ENCODE data around the gene SLC35B2.

The SLC35B2 gene

DNA sequence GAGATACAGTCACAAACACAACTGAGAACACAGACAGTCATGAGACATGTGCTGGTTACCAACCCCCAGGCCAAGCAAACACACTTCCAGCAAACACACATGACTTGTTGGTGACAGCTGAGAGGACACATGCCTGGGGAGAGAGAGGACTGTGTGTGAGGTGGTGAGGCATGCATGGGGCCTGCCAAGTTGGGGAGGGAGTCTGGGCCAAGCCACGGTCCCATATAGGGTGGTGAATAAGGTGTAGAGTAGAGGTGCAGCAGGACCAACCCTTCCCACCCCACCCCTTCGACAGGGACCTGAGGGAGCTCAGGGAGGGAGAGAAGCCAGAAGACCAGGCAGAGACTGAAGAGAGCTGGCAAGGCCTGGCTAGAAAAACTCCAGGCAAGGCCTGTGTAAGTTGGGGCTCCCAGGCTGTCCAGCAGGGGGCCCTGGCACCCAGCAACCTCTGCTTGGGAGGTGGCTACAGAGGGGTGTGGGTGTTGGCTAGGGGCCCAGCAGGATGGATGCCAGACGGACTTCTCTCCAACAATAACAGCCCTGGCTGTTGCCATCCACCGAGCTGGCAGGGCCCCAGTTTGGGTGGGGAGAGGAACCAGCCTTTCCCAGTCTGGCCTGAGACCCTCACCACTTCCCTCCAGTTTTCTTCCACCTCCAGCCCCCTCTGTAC is 35.9 kb downstream of the SLC35B2 start:
- peak; percentile 45 for DNase-seq (ENCODE audit: low read depth)

DNA sequence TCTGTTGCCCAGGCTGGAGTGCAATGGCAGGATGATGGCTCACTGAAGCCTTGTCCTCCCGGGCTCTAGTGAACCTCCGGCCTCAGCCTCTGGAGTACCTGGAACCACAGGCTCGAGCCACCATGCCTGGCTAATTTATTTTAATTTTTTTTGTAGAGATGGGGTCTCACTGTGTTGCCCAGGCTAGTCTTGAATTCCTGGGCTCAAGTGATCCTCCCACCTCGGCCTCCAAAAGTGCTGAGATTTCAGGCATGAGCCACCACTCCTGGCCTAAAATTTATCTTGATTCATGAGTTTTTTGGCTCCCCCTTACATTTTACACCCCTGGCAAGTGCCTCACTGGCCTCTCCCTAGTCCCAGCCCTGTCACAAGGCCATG is 36.4 kb downstream of the SLC35B2 start:
- DNase-seq (ENCODE audit: low read depth) = no peak

DNA sequence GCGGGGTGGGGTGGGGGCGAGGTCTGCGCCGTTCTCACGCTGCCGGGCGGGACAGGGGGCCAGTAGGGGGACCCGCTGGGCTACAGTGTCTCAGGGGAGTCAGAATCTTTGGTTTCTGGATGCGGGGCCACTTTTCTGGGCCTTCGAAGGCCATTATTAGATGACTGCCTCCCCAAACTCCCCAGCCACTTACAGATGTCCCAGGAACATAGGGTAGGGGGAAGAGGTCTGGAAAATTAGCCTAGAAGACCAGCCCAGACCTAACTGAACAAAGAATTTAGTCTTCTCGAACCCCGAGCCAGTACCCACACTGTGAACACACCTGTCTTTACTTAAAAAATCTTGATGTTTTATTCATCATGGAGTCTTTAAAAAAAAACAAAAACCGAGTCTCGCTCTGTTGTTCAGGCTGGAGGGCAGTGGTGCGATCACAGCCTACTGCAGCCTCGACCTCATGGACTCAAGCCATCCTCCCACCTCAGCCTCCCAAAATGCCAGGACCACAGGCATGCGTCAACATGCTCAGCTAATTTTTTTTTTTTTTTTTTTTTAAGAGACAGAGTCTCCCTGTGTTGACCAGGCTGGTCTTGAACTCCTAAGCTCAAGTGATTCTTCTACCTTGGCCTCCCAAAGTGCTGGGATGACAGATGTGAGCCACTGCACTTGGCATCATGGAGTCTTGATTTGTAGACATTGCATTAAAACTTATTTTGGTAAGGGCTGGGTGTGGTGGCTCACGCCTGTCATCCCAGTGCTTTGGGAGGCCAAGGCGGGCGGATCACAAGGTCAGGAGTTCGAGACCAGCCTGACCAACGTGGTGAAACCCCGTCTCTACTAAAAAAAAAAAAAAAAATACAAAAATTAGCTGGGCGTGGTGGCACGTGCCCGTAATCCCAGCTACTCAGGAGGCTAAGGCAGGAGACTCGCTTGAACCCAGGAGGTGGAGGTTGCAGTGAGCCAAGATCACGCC is 37.2 kb downstream of the SLC35B2 start:
- DNase-seq (ENCODE audit: low read depth) = no peak

DNA sequence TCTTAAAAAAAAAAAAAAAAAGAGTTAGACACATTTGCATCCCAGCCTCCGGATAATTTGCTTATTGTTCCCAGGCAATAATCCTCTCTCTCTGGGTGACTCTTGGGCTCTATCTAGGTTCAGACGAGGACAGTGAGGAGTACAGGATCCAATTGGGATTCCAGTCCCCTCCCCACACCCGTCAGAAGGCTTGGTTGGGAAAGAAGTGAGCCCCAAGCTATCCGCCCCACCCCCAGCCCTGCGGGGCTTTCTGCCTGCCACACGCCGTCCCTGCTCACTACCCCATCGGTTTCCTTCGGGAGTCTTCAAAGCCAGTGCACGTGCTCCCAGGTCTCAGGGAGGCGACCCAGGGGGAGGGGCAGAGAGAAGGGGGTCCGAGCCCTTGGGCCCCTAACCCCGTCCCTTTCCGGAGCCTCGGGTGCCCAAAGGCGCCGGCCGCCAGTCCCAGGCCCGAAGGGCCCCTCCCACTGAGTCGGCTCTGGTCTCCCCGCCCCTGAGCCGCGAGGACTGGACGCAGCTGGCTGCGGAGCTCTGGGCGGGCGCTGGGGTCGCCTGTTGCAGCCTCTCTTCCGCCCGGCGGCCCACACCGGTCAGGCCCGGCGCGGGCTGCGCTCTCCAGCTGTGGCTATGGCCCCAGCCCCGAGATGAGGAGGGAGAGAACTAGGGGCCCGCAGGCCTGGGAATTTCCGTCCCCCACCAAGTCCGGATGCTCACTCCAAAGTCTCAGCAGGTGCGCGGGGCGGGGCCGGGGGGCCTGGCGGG is 38.1 kb downstream of the SLC35B2 start:
- DNase-seq (ENCODE audit: low read depth) = no peak

DNA sequence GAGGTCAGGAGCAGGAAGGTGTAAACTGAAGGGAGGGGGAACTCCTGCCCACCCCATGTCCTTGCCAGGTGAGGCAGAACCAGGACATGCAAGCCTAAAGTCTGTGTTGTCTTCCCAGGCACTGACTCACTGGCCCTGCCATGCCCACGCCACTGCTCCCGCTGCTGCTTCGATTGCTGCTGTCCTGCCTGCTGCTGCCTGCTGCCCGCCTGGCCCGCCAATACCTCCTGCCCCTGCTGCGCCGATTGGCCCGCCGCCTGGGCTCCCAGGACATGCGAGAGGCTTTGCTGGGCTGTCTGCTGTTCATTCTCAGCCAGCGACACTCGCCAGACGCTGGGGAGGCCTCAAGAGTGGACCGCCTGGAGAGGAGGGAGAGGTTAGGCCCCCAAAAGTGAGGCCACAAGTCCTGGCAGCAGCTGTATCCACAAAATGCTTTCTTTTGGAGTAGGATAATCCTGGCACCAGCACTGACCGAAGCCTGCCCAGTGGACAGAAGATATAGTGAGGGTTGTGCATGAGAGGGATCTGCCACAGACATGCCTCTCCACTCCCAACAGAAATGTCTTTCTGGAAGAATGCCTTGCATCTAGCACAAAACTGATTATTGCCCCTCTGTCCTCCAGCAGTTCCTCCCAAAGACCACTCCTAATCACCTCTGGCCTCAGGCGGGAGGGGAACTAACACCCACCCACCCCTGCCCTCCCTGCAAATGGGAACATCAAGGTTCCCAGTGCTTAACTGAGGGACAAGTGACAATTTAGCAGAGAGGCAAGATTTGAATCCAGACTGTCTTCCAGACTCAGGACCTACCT is 39.8 kb downstream of the SLC35B2 start:
- no peak for DNase-seq (ENCODE audit: low read depth)

DNA sequence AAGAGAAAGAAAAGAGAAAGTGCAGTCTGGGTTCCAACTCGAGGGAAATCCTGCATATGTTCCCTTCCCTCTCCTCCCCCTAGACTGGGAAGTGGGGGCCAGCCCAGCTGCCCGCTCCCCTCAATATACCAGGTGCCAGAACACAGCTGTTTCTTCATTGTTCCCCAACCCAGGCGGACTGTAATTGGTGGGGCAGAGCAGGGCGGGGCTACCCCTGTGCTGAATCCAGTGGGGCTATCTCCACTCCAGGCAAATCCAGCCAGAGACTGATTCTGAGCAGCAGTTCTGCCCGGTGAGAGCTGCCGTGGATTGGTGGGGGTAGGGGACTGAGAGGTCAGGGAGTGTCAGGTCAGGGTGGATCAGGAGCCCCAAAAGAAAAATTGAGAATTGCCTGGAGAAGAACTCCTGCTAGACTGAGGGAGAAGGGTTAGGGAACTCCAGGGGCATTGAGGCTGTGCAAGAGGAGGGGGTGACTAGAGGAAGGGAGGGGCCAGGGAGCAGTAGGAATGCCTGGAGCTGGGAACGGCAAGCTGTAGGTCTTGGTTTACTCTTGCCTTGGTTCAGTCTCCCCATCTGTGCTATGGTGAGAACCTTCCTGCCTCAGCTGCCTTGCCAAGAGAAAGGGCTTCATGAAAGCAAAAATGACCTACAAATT is 40.5 kb downstream of the SLC35B2 start, which contains the start of gene MYMX:
MYMX (plus strand) TSS at position 250 of the 655 bp plus-strand sequence. CDS start 546 bp downstream, outside the sequence.
- DNase-seq (ENCODE audit: low read depth) = no peak

DNA sequence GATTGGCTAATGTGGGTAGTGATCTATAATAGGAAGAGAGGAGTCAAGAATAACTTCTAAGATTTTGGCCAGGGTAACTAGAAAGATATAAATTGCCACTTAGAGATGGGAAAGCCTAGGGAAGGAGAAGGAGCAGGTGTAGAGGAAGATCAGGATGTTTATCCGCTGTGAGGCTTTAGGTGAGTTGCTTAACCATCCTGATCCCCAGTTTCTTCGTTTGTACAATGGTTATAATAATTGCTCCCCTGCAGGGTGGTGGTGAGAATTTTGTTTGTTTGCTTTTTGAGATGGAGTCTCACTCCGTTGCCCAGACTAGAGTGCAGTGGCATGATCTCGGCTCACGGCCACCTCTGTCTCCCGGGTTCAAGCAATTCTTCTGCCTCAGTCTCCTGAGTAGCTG is 43.0 kb downstream of the SLC35B2 start:
- no peak for DNase-seq (ENCODE audit: low read depth)

DNA sequence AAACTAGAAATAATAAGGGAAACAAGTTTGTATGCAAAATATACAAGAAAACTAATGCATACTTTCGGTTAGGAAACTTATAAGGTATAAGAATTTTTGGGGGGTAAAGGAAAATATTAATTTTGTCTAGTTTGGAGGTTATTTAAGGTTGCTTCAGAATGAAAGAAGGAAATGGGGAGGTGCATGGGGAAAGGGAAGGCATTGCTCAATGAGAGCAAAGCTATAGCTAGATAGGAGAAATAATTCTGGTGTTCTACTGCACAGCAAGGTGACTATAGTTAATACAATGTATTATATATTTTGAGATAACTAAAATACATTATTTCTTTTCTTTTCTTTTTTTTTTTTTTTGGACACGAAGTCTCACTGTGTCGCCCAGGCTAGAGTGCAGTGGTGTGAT is 46.0 kb downstream of the SLC35B2 start:
- no peak for DNase-seq (ENCODE audit: low read depth)

DNA sequence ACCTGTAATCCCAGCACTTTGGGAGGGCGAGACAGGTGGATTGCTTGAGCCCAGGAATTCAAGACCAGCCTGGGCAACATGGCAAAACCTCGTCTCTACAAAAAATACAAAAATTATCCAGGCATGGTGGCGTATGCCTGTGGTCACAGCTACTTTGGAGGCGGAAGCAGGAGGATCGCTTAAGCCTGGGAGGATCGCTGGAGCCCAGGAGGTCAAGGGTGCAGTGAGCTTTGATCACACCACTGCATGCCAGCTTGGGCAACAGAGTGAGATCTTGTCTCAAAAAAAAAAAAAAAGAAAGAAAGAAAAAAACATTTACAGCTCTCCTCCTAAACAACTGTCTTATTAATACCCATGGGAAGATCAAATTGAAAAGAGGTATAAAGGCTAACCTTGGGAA is 49.4 kb downstream of the SLC35B2 start:
- no peak for DNase-seq (ENCODE audit: low read depth)
